ENCODE data around the gene ASB2.

- no peak for TF ChIP-seq ZNF138 (CRISPR knock-in tag; IDR thresholded peaks at IDR 0.05; ENCODE audit: low read depth)
- TF ChIP-seq, protein P1, sequence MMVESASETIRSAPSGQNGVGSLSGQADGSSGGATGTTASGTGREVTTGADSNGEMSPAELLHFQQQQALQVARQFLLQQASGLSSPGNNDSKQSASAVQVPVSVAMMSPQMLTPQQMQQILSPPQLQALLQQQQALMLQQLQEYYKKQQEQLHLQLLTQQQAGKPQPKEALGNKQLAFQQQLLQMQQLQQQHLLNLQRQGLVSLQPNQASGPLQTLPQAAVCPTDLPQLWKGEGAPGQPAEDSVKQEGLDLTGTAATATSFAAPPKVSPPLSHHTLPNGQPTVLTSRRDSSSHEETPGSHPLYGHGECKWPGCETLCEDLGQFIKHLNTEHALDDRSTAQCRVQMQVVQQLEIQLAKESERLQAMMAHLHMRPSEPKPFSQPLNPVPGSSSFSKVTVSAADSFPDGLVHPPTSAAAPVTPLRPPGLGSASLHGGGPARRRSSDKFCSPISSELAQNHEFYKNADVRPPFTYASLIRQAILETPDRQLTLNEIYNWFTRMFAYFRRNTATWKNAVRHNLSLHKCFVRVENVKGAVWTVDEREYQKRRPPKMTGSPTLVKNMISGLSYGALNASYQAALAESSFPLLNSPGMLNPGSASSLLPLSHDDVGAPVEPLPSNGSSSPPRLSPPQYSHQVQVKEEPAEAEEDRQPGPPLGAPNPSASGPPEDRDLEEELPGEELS (CRISPR knock-in tag; IDR thresholded peaks at IDR 0.05) = no peak
- TF ChIP-seq POLR2A (IDR thresholded peaks at IDR 0.05; ENCODE audit: insufficient read depth in 1 of 2, low read depth in 2 of 2, low read length in 2 of 2) = no peak
Measured at GRCh38 chr14:93943052-93943451, 33.3 kb downstream of the ASB2 start.
